ENCODE measurements around the gene UGT3A1.

Gene UGT3A1

GRCh38 chr5:35903631-35904203, 87.5 kb downstream of the UGT3A1 start:
- no peak for DNase-seq (ENCODE audit: low read depth)

GRCh38 chr5:35902046-35902672, 89.0 kb downstream of the UGT3A1 start:
- no peak for TF ChIP-seq MYC (IDR thresholded peaks at IDR 0.05; ENCODE audit: low read depth, low read length)
- no peak for TF ChIP-seq POLR2A (IDR thresholded peaks at IDR 0.05; ENCODE audit: extremely low read depth, insufficient read length)
- TF ChIP-seq MAX (IDR thresholded peaks at IDR 0.05; ENCODE audit: low read depth, low read length), result no peak
- TF ChIP-seq CTCF (IDR thresholded peaks at IDR 0.05; ENCODE audit: low read depth, low read length), result no peak
- H3K4me3 ChIP-seq (ENCODE audit: low read depth, low read length), result no peak overlapping the region
- DNase-seq (ENCODE audit: low read depth), result no peak

More at GRCh38 chr5:35903631-35904203, 87.5 kb downstream of the UGT3A1 start:
- no peak overlapping the region for H3K4me3 ChIP-seq (ENCODE audit: low read depth, low read length)
- no peak for TF ChIP-seq POLR2A (IDR thresholded peaks at IDR 0.05; ENCODE audit: extremely low read depth, insufficient read length)
- TF ChIP-seq MAX (IDR thresholded peaks at IDR 0.05; ENCODE audit: low read depth, low read length), result no peak
- no peak for TF ChIP-seq CTCF (IDR thresholded peaks at IDR 0.05; ENCODE audit: low read depth, low read length)
- no peak for TF ChIP-seq MYC (IDR thresholded peaks at IDR 0.05; ENCODE audit: low read depth, low read length)

Measured in NB4 (cell line).